Stimulated activated CD4-positive, alpha-beta T cell treated with anti-CD3 and anti-CD28 coated beads, Interleukin-2, amount 100 ng/mL, for 48 hours (primary cell): Measurements from ENCODE around the gene DTNB.
"Not testable (repeated sequence)": the region's sequence is repeated elsewhere in the genome, so short reads cannot be mapped to it uniquely, and the experiment has no call there.

Source experiments
- DNase-seq, 2 donors: peaks; one replicate each; pipeline ENCODE4 v3.0.0-alpha.2; 2020

The DTNB gene

GRCh38 chr2:25535411-25536289, 137.7 kb downstream of the DTNB start:
- DNase-seq, result not testable (repeated sequence)

GRCh38 chr2:25534937-25535336, 138.4 kb downstream of the DTNB start:
- DNase-seq, result not testable (repeated sequence)

- DNase-seq, result no peak
Measured at GRCh38 chr2:25534455-25534854, 138.9 kb downstream of the DTNB start.

- DNase-seq, result not testable (repeated sequence)
Measured at GRCh38 chr2:25533771-25534170, 139.6 kb downstream of the DTNB start.

- DNase-seq, result no peak
Measured at GRCh38 chr2:25532521-25532920, 140.9 kb downstream of the DTNB start.

- DNase-seq, result no peak
Measured at GRCh38 chr2:25529034-25529433, 144.3 kb downstream of the DTNB start.

GRCh38 chr2:25528173-25528572, 145.2 kb downstream of the DTNB start:
- DNase-seq, result no peak

- DNase-seq, result no peak
Measured at GRCh38 chr2:25524507-25524906, 148.9 kb downstream of the DTNB start.

- no peak for DNase-seq
Measured at GRCh38 chr2:25523060-25523459, 150.3 kb downstream of the DTNB start.

GRCh38 chr2:25521665-25522387, 151.6 kb downstream of the DTNB start:
- DNase-seq, result peak; percentile 8 to 34

- DNase-seq, result no peak
Measured at GRCh38 chr2:25521126-25521525, 152.3 kb downstream of the DTNB start.

GRCh38 chr2:25517701-25518100, 155.7 kb downstream of the DTNB start:
- no peak for DNase-seq

GRCh38 chr2:25514043-25514637, 159.2 kb downstream of the DTNB start:
- no peak for DNase-seq

- DNase-seq, result no peak
Measured at GRCh38 chr2:25512707-25513106, 160.7 kb downstream of the DTNB start.

GRCh38 chr2:25506226-25506625, 167.2 kb downstream of the DTNB start:
- DNase-seq, result no peak

GRCh38 chr2:25505622-25506021, 167.8 kb downstream of the DTNB start:
- no peak for DNase-seq

GRCh38 chr2:25505182-25505581, 168.2 kb downstream of the DTNB start:
- DNase-seq, result no peak

- no peak for DNase-seq
Measured at GRCh38 chr2:25504266-25504665, 169.1 kb downstream of the DTNB start.

GRCh38 chr2:25499157-25499556, 174.2 kb downstream of the DTNB start:
- DNase-seq, result no peak

GRCh38 chr2:25497918-25498407, 175.4 kb downstream of the DTNB start:
- no peak for DNase-seq

GRCh38 chr2:25497229-25497917, 176.0 kb downstream of the DTNB start:
- DNase-seq, result no peak

- DNase-seq, result no peak
Measured at GRCh38 chr2:25494616-25495015, 178.8 kb downstream of the DTNB start.

GRCh38 chr2:25493207-25493606, 180.2 kb downstream of the DTNB start:
- DNase-seq, result no peak
